ENCODE measurements around the gene ZNF780B.

Gene ZNF780B

DNA sequence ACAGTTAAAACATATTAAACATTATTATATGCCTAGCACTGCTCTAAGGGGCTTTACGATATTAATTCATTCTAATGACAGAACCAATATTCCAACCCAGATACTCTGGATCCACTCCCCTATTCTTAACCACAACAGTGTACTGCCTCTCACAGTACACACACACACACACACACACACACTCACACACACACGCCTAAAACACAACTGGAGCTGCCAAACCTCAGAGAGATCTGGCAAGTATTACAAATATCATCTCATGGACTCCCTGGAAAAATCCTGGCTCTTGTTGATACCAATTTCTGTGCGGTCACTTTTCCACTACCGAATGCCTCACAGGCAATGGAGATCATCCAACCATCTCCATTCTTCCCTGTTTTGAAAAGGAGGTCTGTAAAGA, 33.4 kb upstream of the ZNF780B start:
- Histone ChIP-seq H4K20me1 (peaks cover 0 to 18% (median 0%) of the 10 kb centered on the region in 11 experiments; a peak in 5 of 22 replicates), H3K36me3 (peaks cover 6 to 41% (median 19%) of the 10 kb centered on the region in 11 experiments), H3K27me3 (no peaks in the 10 kb centered on the region), H3K9me3 (replicated peaks in 1 of 11) (peaks cover 14 to 21% (median 16%) of the 10 kb centered on the region in 11 experiments; a peak in 21 of 22 replicates), H3K27ac (peak overlapping the region in 1 of 11 experiments; percentile 93; a peak in 1 of 22 replicates), H3K9ac (peak overlapping the region in 10 of 11 experiments; percentile 83 to 93 (median 86); a peak in 20 of 22 replicates), H3K4me2 (peak overlapping the region; percentile 83 to 93 (median 88)), H3K4me3 (peak overlapping the region; percentile 68 to 87 (median 81)), H3K4me1 (peaks cover 10 to 23% (median 14%) of the 10 kb centered on the region in 10 experiments)
- TF ChIP-seq Cebpa-rat (IDR thresholded peaks at IDR 0.05) = no peak

GRCh38 chr19:40088299-40089047, 32.4 kb upstream of the ZNF780B start:
- H4K20me1 ChIP-seq = peaks cover 0 to 18% (median 0%) of the 10 kb centered on the region in 11 experiments; a peak in 5 of 22 replicates
- H3K36me3 ChIP-seq = peaks cover 16 to 51% (median 29%) of the 10 kb centered on the region in 11 experiments
- no peak overlapping the region for H3K9ac ChIP-seq
- peaks cover 14 to 21% (median 16%) of the 10 kb centered on the region in 11 experiments; a peak in 21 of 22 replicates for H3K9me3 ChIP-seq (replicated peaks in 1 of 11)
- H3K27me3 ChIP-seq = no peaks in the 10 kb centered on the region
- peak overlapping the region in 5 of 10 experiments; percentile 7 to 87 (median 17); a peak in 5 of 20 replicates for H3K4me3 ChIP-seq
- H3K27ac ChIP-seq = no peak overlapping the region
- TF ChIP-seq Cebpa-rat (IDR thresholded peaks at IDR 0.05) = no peak
- H3K4me1 ChIP-seq = peaks cover 10 to 27% (median 14%) of the 10 kb centered on the region in 10 experiments
- H3K4me2 ChIP-seq = peak overlapping the region in 8 of 11 experiments; percentile 83 to 92 (median 87); a peak in 11 of 22 replicates

- peaks cover 0 to 18% (median 0%) of the 10 kb centered on the region in 11 experiments; a peak in 5 of 22 replicates for H4K20me1 ChIP-seq
- H3K4me2 ChIP-seq = no peak overlapping the region
- H3K27ac ChIP-seq = no peak overlapping the region
- peaks cover 7 to 48% (median 25%) of the 10 kb centered on the region in 10 experiments for H3K4me1 ChIP-seq
- TF ChIP-seq Cebpa-rat (IDR thresholded peaks at IDR 0.05) = peak in 1 of 11 experiments; percentile 55; a peak in 1 of 22 replicates
- no peaks in the 10 kb centered on the region for H3K27me3 ChIP-seq
- H3K4me3 ChIP-seq = no peak overlapping the region
- H3K9ac ChIP-seq = no peak overlapping the region
- H3K9me3 ChIP-seq (replicated peaks in 1 of 11) = peaks cover 25 to 33% (median 29%) of the 10 kb centered on the region in 11 experiments
- H3K36me3 ChIP-seq = peaks cover 50 to 79% (median 62%) of the 10 kb centered on the region in 11 experiments
Measured at GRCh38 chr19:40084948-40085347, 28.9 kb upstream of the ZNF780B start.

DNA sequence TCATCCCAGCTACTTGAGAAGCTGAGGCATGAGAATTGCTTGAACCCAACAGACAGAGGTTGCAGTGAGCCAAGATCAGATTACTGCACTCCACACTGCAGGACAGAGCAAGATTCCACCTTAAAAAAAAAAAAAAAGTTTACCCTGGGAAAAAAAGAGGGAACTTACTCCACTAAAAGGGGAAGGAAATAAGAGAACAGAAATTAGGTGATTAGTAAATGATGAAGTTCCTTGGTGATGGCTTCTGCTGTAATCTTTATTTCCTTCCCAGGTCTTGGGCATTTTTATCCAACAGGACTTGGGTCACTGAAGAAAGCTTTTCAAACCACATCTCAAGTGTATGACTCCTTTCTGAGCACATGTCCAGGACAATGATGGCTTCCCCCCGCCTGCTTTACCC, 25.4 kb upstream of the ZNF780B start:
- no peak overlapping the region for H3K4me3 ChIP-seq
- H3K4me1 ChIP-seq = peaks cover 0 to 33% (median 16%) of the 10 kb centered on the region in 10 experiments; a peak in 11 of 20 replicates
- no peak for TF ChIP-seq Cebpa-rat (IDR thresholded peaks at IDR 0.05)
- H4K20me1 ChIP-seq = peaks cover 0 to 9% (median 0%) of the 10 kb centered on the region in 11 experiments; a peak in 3 of 22 replicates
- H3K27me3 ChIP-seq = no peaks in the 10 kb centered on the region
- H3K9ac ChIP-seq = no peak overlapping the region
- peak overlapping the region in 6 of 11 experiments; percentile 21 to 72 (median 64); a peak in 11 of 22 replicates for H3K4me2 ChIP-seq
- H3K27ac ChIP-seq = peak overlapping the region in 2 of 11 experiments; percentile 26 to 47; a peak in 2 of 22 replicates
- peaks cover 83 to 93% (median 86%) of the 10 kb centered on the region in 11 experiments for H3K36me3 ChIP-seq
- peaks cover 44 to 50% (median 48%) of the 10 kb centered on the region in 11 experiments for H3K9me3 ChIP-seq (replicated peaks in 1 of 11)

GRCh38 chr19:40080289-40080688, 24.3 kb upstream of the ZNF780B start:
- H3K36me3 ChIP-seq = peaks cover 93 to 99% (median 97%) of the 10 kb centered on the region in 11 experiments
- no peak overlapping the region; a peak in 1 of 20 replicates for H3K4me3 ChIP-seq
- TF ChIP-seq Cebpa-rat (IDR thresholded peaks at IDR 0.05) = no peak
- H3K27me3 ChIP-seq = no peaks in the 10 kb centered on the region
- peaks cover 0 to 33% (median 16%) of the 10 kb centered on the region in 10 experiments; a peak in 11 of 20 replicates for H3K4me1 ChIP-seq
- no peak overlapping the region for H3K9ac ChIP-seq
- peaks cover 55 to 61% (median 60%) of the 10 kb centered on the region in 11 experiments for H3K9me3 ChIP-seq (replicated peaks in 1 of 11)
- H3K27ac ChIP-seq = no peak overlapping the region
- H3K4me2 ChIP-seq = no peak overlapping the region
- H4K20me1 ChIP-seq = peaks cover 0 to 6% (median 0%) of the 10 kb centered on the region in 11 experiments; a peak in 3 of 22 replicates

GRCh38 chr19:40078377-40078776, 22.3 kb upstream of the ZNF780B start:
- H4K20me1 ChIP-seq = no peaks in the 10 kb centered on the region; a peak in 1 of 22 replicates

DNA sequence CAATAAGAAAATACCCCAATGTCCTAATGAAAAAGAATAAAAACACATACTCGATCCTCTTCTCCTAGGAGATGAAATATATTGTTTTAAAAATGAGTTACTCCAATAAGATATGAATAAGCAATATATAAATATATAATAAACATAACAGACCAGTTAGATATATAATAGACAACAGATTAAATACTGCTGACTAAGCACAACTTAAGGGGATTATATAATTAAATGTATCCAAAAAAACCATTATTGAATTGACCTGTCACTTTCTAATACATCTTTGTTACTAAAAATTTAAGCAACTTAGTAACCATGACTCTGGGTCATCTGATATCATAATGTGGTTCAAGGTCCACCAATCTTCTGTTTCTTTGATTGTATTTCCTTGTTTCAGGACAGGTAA, 14.0 kb upstream of the ZNF780B start:
- no peak for TF ChIP-seq Cebpa-rat (IDR thresholded peaks at IDR 0.05)
- Histone ChIP-seq H3K4me2 (no peak overlapping the region), H3K9ac (no peak overlapping the region), H3K4me3 (no peak overlapping the region), H3K27ac (no peak overlapping the region), H3K4me1 (no peaks in the 10 kb centered on the region; a peak in 1 of 20 replicates), H3K9me3 (replicated peaks in 1 of 11) (peaks cover 40 to 73% (median 56%) of the 10 kb centered on the region in 11 experiments), H3K36me3 (peaks cover 23 to 68% (median 38%) of the 10 kb centered on the region in 11 experiments), H4K20me1 (no peaks in the 10 kb centered on the region), H3K27me3 (no peaks in the 10 kb centered on the region)

More at GRCh38 chr19:40078377-40078776, 22.3 kb upstream of the ZNF780B start:
- H3K4me1 ChIP-seq = peaks cover 0 to 28% (median 14%) of the 10 kb centered on the region in 10 experiments; a peak in 11 of 20 replicates
- H3K27me3 ChIP-seq = no peaks in the 10 kb centered on the region
- no peak overlapping the region for H3K4me3 ChIP-seq
- H3K4me2 ChIP-seq = no peak overlapping the region
- H3K36me3 ChIP-seq = peaks cover 93 to 100% (median 99%) of the 10 kb centered on the region in 11 experiments
- no peak overlapping the region for H3K9ac ChIP-seq
- no peak for TF ChIP-seq Cebpa-rat (IDR thresholded peaks at IDR 0.05)
- no peak overlapping the region for H3K27ac ChIP-seq
- H3K9me3 ChIP-seq (replicated peaks in 1 of 11) = peaks cover 74 to 80% (median 79%) of the 10 kb centered on the region in 11 experiments

- no peaks in the 10 kb centered on the region for H3K27me3 ChIP-seq
- H3K36me3 ChIP-seq = peaks cover 0 to 9% (median 0%) of the 10 kb centered on the region in 11 experiments; a peak in 4 of 22 replicates
- peaks cover 9 to 20% (median 16%) of the 10 kb centered on the region in 10 experiments for H3K4me1 ChIP-seq
- H4K20me1 ChIP-seq = no peaks in the 10 kb centered on the region; a peak in 1 of 22 replicates
- no peak for TF ChIP-seq Cebpa-rat (IDR thresholded peaks at IDR 0.05)
- no peak overlapping the region for H3K27ac ChIP-seq
- H3K9ac ChIP-seq = no peak overlapping the region
- no peak overlapping the region for H3K4me3 ChIP-seq
- H3K9me3 ChIP-seq (replicated peaks in 1 of 11) = peaks cover 26 to 62% (median 50%) of the 10 kb centered on the region in 11 experiments
- no peak overlapping the region for H3K4me2 ChIP-seq
Measured at GRCh38 chr19:40059624-40060023, 3.6 kb upstream of the ZNF780B start.

Measured in BLaER1 treated with 17β-estradiol and CSF1 and Interleukin-3, amounts not matched to agents 10 nM and 100 nM (cell line).